OCI-LY1 (cell line): Measurements from ENCODE around the gene HAND2.

Source experiments
- H2AFZ ChIP-seq: fragments of 200-600 bp; sonication (generic), shearing (Covaris generic); 2 replicates; pipeline ENCODE4 v1.6.0; 2014; ENCODE audit warnings: antibody characterized with exemption, mild to moderate bottlenecking, low read length
- H3F3A ChIP-seq: fragments of 200-600 bp; sonication (generic), shearing (Covaris generic); 2 replicates; pipeline ENCODE4 v1.6.0; 2014; ENCODE audit warnings: mild to moderate bottlenecking, antibody characterized with exemption, low read length, moderate library complexity; ENCODE audit not compliant: insufficient read depth
- H3K27ac ChIP-seq: fragments of 200-600 bp; sonication (generic); 2 replicates; pipeline ENCODE4 v1.5.1; 2014; ENCODE audit warnings: low read length, mixed run types, mild to moderate bottlenecking, low read depth; ENCODE audit not compliant: poor library complexity, severe bottlenecking
- H3K27me3 ChIP-seq: fragments of 200-600 bp; sonication (generic); 2 replicates; pipeline ENCODE4 v1.6.0; 2014; ENCODE audit warnings: antibody characterized with exemption, mild to moderate bottlenecking, low read length, moderate library complexity; ENCODE audit not compliant: insufficient read depth
- H3K36me3 ChIP-seq: fragments of 200-600 bp; sonication (generic); 2 replicates; pipeline ENCODE4 v1.6.1; 2014; ENCODE audit warnings: mild to moderate bottlenecking, antibody characterized with exemption, low read length, moderate library complexity, mixed read lengths; ENCODE audit not compliant: insufficient read depth
- H3K4me1 ChIP-seq: fragments of 200-600 bp; sonication (generic); 2 replicates; pipeline ENCODE4 v1.5.1; 2014; ENCODE audit warnings: mild to moderate bottlenecking, low read length, moderate library complexity; ENCODE audit not compliant: insufficient read depth, severe bottlenecking
- H3K4me2 ChIP-seq: fragments of 200-600 bp; sonication (generic), shearing (Covaris generic); 2 replicates; pipeline ENCODE4 v1.6.1; 2014; ENCODE audit warnings: low read length
- H3K4me3 ChIP-seq: fragments of 200-600 bp; sonication (generic); 2 replicates; pipeline ENCODE4 v1.5.1; 2014; ENCODE audit warnings: low read length, low read depth, mild to moderate bottlenecking, mixed read lengths; ENCODE audit not compliant: poor library complexity, severe bottlenecking
- H3K79me2 ChIP-seq: fragments of 200-600 bp; shearing (Covaris generic); 2 replicates; pipeline ENCODE4 v1.6.1; 2016; ENCODE audit warnings: mixed run types, low read length, mixed read lengths; ENCODE audit not compliant: insufficient read depth
- H3K9ac ChIP-seq: fragments of 200-600 bp; sonication (generic), shearing (Covaris generic); 2 replicates; pipeline ENCODE4 v1.6.1; 2014; ENCODE audit warnings: mild to moderate bottlenecking, low read length, mixed read lengths
- H3K9me2 ChIP-seq: fragments of 200-600 bp; sonication (generic), shearing (Covaris generic); 2 replicates; pipeline ENCODE4 v1.6.1; 2014; ENCODE audit warnings: low read depth, mild to moderate bottlenecking, low read length, mixed read lengths
- H3K9me3 ChIP-seq: fragments of 200-600 bp; shearing (Covaris generic); 2 replicates; pipeline ENCODE4 v1.6.1; 2014; ENCODE audit warnings: low read length, mixed read lengths
- H4K20me1 ChIP-seq: fragments of 200-600 bp; sonication (generic), shearing (Covaris generic); 2 replicates; pipeline ENCODE4 v1.6.0; 2016; ENCODE audit warnings: mild to moderate bottlenecking, low read length; ENCODE audit not compliant: insufficient read depth
- CTCF ChIP-seq: fragments of 200-600 bp; sonication (generic), shearing (Covaris generic); IDR thresholded peaks from 2 replicates; pipeline ENCODE4 v1.5.1; 2017; ENCODE audit warnings: mild to moderate bottlenecking, antibody characterized with exemption, low read length, moderate library complexity, mixed read lengths
- EZH2 ChIP-seq: fragments of 200-600 bp; sonication (generic), shearing (Covaris generic); IDR thresholded peaks from 2 replicates; pipeline ENCODE4 v1.8.0; 2017; ENCODE audit warnings: borderline replicate concordance, mixed run types, mild to moderate bottlenecking, antibody characterized with exemption, low read length, moderate library complexity, mixed read lengths

Gene HAND2

GRCh38 chr4:173528378-173529321 is 1.4 kb downstream of the HAND2 start:
- Histone ChIP-seq H3K27me3 (0 out of 2 replicates have a peak, but pooled peaks cover 3% of the 10 kb centered on the region), H3K4me3 (no peak overlapping the region)

GRCh38 chr4:173527103-173527891 is 2.7 kb downstream of the HAND2 start:
- no peak for TF ChIP-seq EZH2
- TF ChIP-seq CTCF, result no peak
- Histone ChIP-seq H3K79me2 (no peaks in the 10 kb centered on the region), H3K9me3 (no peaks in the 10 kb centered on the region), H4K20me1 (no peaks in the 10 kb centered on the region), H3K36me3 (no peaks in the 10 kb centered on the region), H3K27me3 (0 out of 2 replicates have a peak, but pooled peaks cover 3% of the 10 kb centered on the region), H3K4me2 (no peak overlapping the region), H3K9ac (no peak overlapping the region), H2AFZ (no peak overlapping the region), H3K4me1 (no peaks in the 10 kb centered on the region), H3F3A (no peaks in the 10 kb centered on the region), H3K4me3 (no peak overlapping the region), H3K9me2 (no peaks in the 10 kb centered on the region), H3K27ac (no peak overlapping the region)

More at GRCh38 chr4:173528378-173529321, 1.4 kb downstream of the HAND2 start:
- no peaks in the 10 kb centered on the region for H3K79me2 ChIP-seq
- no peaks in the 10 kb centered on the region for H4K20me1 ChIP-seq
- no peak overlapping the region for H2AFZ ChIP-seq
- no peak overlapping the region for H3K27ac ChIP-seq
- no peak for TF ChIP-seq CTCF
- H3K4me2 ChIP-seq, result no peak overlapping the region
- no peaks in the 10 kb centered on the region for H3K36me3 ChIP-seq
- H3K9me2 ChIP-seq, result no peaks in the 10 kb centered on the region
- H3K9me3 ChIP-seq, result no peaks in the 10 kb centered on the region
- no peaks in the 10 kb centered on the region for H3F3A ChIP-seq
- H3K4me1 ChIP-seq, result no peaks in the 10 kb centered on the region
- no peak overlapping the region for H3K9ac ChIP-seq

GRCh38 chr4:173526724-173527102 is 3.3 kb downstream of the HAND2 start:
- Histone ChIP-seq H3K4me1 (no peaks in the 10 kb centered on the region), H2AFZ (no peak overlapping the region), H3K79me2 (no peaks in the 10 kb centered on the region), H3K4me3 (no peak overlapping the region), H4K20me1 (no peaks in the 10 kb centered on the region), H3K27ac (no peak overlapping the region), H3K9ac (no peak overlapping the region), H3K36me3 (no peaks in the 10 kb centered on the region), H3K4me2 (no peak overlapping the region), H3K9me2 (no peaks in the 10 kb centered on the region), H3F3A (no peaks in the 10 kb centered on the region), H3K27me3 (0 out of 2 replicates have a peak, but pooled peaks cover 3% of the 10 kb centered on the region), H3K9me3 (no peaks in the 10 kb centered on the region)
- TF ChIP-seq CTCF (no peak), EZH2 (no peak)
